Stimulated activated CD4-positive, alpha-beta T cell treated with anti-CD3 and anti-CD28 coated beads, Interleukin-1b, Interleukin-23, amount 100 ng/mL, for 24 hours (primary cell): ENCODE data around the gene PCDHB10.

Source experiments
- DNase-seq, 4 experiments: peaks; one replicate each; pipeline ENCODE4 v3.0.0-alpha.2; 2020; ENCODE audit warnings: low read depth in 4 of 4, low spot score in 1 of 4

The PCDHB10 gene

GRCh38 chr5:141236516-141237313, 44.6 kb downstream of the PCDHB10 start:
- no peak for DNase-seq

- DNase-seq, result no peak
These were observed 49.3 kb downstream of the PCDHB10 start for GRCh38 chr5:141241496-141241895.
